ENCODE results near the gene GPX2. TPM values are rescaled to one million over a fixed set of nuclear protein-coding genes. Genes with fewer than 3 reads are reported as not detected.

The GPX2 gene
- total RNA-seq, 1 experiment from 2014 or later, result 142 TPM

DNA sequence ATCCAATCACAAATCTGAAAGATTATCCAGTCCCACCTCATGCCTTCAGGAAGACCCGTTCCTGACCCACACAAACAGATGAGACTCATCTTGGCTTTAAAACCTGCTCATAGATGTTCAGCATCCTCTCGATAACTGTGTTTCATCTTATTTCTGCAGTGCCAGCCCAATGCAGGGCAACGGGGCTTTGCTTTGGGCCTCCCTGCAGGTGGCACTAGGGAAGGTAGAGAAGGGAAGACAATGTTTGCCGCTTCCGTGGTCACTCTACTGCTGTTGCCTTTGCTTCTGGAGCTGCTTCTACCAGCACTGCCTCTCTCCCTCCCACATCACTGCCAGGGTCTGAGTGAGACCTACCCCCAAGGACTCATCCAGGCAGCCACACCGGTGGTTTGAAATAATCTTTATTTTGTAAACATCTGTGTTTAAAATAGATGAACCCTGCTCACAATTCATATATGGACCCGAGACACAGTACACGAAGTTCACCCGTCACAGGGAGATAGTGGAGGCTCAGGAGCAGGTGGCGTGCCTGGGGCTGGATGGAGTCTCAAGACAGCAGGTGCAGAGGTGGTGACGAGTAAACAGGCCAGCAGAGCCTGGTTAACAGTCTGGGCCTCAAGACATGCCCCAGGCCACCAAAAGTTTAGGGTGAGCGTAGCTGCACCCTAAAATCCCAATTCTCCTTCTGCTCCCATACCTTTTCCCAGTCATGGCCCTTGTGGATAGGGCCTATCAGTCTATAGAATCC is 3.1 kb upstream of the GPX2 start:
- no peak for DNase-seq (ENCODE audit: low read depth)
- in situ Hi-C loops (cut with HindIII; ENCODE audit: low pct_unique_long_range_greater_than_20kb, low sequenced_read_pairs), result no loop called here

GRCh38 chr14:64944861-64945260 is 2.3 kb upstream of the GPX2 start:
- in situ Hi-C loops (cut with HindIII; ENCODE audit: low pct_unique_long_range_greater_than_20kb, low sequenced_read_pairs), result no loop called here
- no peak for DNase-seq (ENCODE audit: low read depth)

DNA sequence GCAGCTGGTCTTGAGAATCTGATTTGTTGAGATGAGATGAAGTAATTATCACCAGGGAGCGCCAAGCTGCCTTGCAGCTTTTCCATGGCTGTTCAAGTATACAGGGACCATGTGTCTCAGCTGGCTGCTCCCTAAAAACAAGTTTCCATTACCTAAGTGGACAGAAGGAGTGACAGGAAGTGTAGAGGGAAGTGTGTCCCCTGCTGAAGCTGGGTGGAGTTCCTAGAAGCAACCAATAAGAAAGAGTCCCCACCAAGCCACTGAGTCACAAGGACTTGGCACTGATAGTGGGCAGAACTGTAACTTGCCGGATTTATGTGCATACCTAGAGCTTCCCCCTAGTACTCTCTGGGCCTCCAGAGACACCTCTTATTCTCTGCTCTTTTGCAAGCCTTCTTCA is 1.5 kb upstream of the GPX2 start:
- no peak for DNase-seq (ENCODE audit: low read depth)
- in situ Hi-C loops (cut with HindIII; ENCODE audit: low pct_unique_long_range_greater_than_20kb, low sequenced_read_pairs), result no loop called here

GRCh38 chr14:64943556-64943955 is 1.0 kb upstream of the GPX2 start:
- no peak for DNase-seq (ENCODE audit: low read depth)
- in situ Hi-C loops (cut with HindIII; ENCODE audit: low pct_unique_long_range_greater_than_20kb, low sequenced_read_pairs), result no loop called here

GRCh38 chr14:64940336-64940910 is 2.1 kb downstream of the GPX2 start:
- DNase-seq (ENCODE audit: low read depth), result no peak
- in situ Hi-C loops (cut with HindIII; ENCODE audit: low pct_unique_long_range_greater_than_20kb, low sequenced_read_pairs), result no loop called here

DNA sequence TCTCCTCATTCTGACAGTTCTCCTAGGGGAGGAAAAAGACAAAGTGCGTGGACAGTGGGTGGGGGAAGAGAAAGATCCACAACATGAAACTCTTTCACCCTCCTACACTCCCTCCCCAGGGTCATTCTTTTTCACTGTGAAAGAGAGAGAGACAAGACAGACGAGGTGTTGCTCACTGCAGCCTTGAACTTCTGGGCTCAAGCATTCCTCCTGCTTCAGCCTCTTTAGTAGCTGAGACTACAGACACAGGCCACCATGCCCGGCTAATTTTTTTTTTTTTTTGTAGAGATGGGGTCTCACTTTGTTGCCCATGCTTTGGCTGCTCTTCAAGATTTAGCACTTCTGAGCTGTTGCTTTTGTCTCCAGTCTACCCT is 2.7 kb downstream of the GPX2 start:
- DNase-seq (ENCODE audit: low read depth), result no peak
- in situ Hi-C loops (cut with HindIII; ENCODE audit: low pct_unique_long_range_greater_than_20kb, low sequenced_read_pairs), result no loop called here

DNA sequence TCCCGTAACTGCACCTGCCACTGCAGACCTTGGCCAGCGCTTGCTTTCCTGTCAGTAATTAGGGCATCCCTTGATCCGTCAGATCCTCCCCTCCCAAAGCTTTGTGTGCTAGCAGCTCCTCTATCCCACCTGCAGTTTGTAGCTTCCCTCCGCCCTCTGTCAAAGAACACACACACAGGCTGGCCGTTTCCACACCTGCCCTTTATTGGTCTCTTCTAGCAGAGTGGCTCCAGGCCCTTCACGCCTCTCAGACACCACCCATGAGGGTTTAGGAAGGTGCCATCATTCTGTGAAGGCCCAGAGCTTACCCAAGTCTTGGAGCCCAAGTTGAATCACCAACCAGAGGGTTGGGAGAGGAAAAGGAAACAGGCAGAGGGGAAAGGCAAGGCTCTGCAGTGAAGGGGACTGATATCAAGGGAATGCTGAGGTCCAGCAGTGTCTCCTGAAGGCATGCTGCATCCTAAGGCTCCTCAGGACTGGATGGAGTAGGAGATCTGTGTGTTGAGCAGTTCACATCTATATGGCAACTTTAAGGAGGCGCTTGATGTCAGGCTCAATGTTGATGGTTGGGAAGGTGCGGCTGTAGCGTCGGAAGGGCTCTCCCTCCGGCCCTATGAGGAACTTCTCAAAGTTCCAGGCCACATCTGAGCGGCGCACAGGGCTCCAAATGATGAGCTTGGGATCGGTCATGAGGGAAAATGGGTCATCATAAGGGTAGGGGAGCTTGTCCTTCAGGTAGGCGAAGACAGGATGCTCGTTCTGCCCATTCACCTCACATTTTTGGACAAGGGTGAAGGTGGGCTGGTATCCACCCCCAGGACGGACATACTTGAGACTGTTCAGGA is 3.4 kb downstream of the GPX2 start:
- in situ Hi-C loops (cut with HindIII; ENCODE audit: low pct_unique_long_range_greater_than_20kb, low sequenced_read_pairs), result no loop called here
- DNase-seq (ENCODE audit: low read depth), result no peak

DNA sequence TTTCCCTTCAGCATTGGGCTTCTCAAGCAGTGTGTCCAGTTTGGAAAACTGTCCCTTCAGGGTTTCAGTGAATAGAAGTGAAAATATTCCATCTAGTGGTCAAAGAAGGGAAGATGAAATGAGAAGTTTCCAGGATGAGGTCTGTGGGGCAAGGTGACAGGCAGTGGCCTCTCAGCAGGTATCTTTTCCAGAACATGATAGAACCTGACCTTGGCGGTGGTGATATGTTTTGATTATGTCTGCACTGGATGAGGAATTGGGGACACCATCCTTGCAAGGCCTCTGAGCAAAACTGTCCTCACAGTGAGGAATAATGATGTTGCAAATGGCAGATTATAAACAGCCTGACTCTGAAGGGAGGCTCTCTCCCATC is 4.7 kb downstream of the GPX2 start:
- DNase-seq (ENCODE audit: low read depth), result peak; percentile 40
- in situ Hi-C loops (cut with HindIII; ENCODE audit: low pct_unique_long_range_greater_than_20kb, low sequenced_read_pairs), result no loop called here

GRCh38 chr14:64937171-64937820 is 5.2 kb downstream of the GPX2 start:
- no peak for DNase-seq (ENCODE audit: low read depth)
- in situ Hi-C loops (cut with HindIII; ENCODE audit: low pct_unique_long_range_greater_than_20kb, low sequenced_read_pairs), result no loop called here

GRCh38 chr14:64935508-64935907 is 7.0 kb downstream of the GPX2 start:
- in situ Hi-C loops (cut with HindIII; ENCODE audit: low pct_unique_long_range_greater_than_20kb, low sequenced_read_pairs), result no loop called here
- no peak for DNase-seq (ENCODE audit: low read depth)

GRCh38 chr14:64934338-64934929 is 8.1 kb downstream of the GPX2 start:
- in situ Hi-C loops (cut with HindIII; ENCODE audit: low pct_unique_long_range_greater_than_20kb, low sequenced_read_pairs), result no loop called here
- no peak for DNase-seq (ENCODE audit: low read depth)

- no peak for DNase-seq (ENCODE audit: low read depth)
- in situ Hi-C loops (cut with HindIII; ENCODE audit: low pct_unique_long_range_greater_than_20kb, low sequenced_read_pairs), result no loop called here
Observed at GRCh38 chr14:64932231-64932630, 10.3 kb downstream of the GPX2 start.

GRCh38 chr14:64931123-64931522 is 11.4 kb downstream of the GPX2 start:
- no peak for DNase-seq (ENCODE audit: low read depth)
- in situ Hi-C loops (cut with HindIII; ENCODE audit: low pct_unique_long_range_greater_than_20kb, low sequenced_read_pairs), result no loop called here

GRCh38 chr14:64930085-64930843 is 12.3 kb downstream of the GPX2 start:
- in situ Hi-C loops (cut with HindIII; ENCODE audit: low pct_unique_long_range_greater_than_20kb, low sequenced_read_pairs), result no loop called here
- DNase-seq (ENCODE audit: low read depth), result no peak

GRCh38 chr14:64929014-64929359 is 13.6 kb downstream of the GPX2 start:
- in situ Hi-C loops (cut with HindIII; ENCODE audit: low pct_unique_long_range_greater_than_20kb, low sequenced_read_pairs), result no loop called here

DNA sequence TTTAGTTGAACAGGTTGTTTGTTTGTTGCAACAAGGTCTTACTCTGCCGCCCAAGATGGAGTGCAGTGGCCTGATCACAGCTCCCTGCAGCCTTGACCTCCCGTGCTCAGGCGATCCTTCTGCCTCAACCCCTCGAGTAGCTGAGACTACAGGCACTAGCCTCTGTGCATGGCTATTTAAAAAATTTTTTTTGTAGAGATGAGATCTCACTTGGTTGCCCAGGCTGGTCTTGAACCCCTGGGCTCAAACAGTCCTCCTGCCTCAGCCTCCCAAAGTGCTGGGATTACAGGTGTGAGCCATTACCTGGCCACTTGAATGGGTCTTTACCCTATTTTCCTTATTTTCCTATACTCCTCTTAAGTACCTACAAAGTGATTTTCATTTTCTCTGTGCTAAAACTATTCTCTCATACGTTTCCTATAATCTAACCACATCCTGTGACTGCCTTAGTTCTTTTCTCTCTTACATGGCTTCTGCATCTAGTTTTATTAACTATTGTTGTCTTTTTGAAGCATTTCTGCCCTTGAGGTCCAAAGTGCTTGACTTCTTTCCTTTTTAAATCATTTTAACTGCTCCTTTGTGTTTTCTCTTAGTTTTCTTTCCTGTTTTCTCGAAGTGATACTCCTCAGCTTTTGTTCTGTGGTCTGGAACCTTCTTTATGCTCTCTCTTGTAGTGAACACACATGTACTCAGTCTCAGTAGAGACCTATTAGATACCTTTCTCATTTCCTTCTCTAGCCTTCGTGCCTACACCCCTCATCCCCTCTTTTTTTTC is 14.1 kb downstream of the GPX2 start:
- no peak for DNase-seq (ENCODE audit: low read depth)
- in situ Hi-C loops (cut with HindIII; ENCODE audit: low pct_unique_long_range_greater_than_20kb, low sequenced_read_pairs), result no loop called here

More at GRCh38 chr14:64929014-64929359, 13.6 kb downstream of the GPX2 start:
- no peak for DNase-seq (ENCODE audit: low read depth)

- in situ Hi-C loops (cut with HindIII; ENCODE audit: low pct_unique_long_range_greater_than_20kb, low sequenced_read_pairs), result no loop called here
- no peak for DNase-seq (ENCODE audit: low read depth)
Observed at GRCh38 chr14:64927031-64927430, 15.5 kb downstream of the GPX2 start.

Measured in Caki2 (cell line).